GM12801 (cell line): Measurements from ENCODE around the gene BIN1.

Experiments used
- CTCF ChIP-seq: IDR thresholded peaks from one replicate; pipeline ENCODE4 v1.5.1; 2011; ENCODE audit warnings: control low read depth; ENCODE audit not compliant: insufficient read length; ENCODE audit errors: extremely low read depth

The BIN1 gene

GRCh38 chr2:127080938-127081755 lies 25.8 kb downstream of the BIN1 start:
- no peak for TF ChIP-seq CTCF

GRCh38 chr2:127080226-127080937 lies 26.6 kb downstream of the BIN1 start:
- TF ChIP-seq CTCF, result no peak

- TF ChIP-seq CTCF, result no peak
Measured at GRCh38 chr2:127079358-127079920, 27.5 kb downstream of the BIN1 start.

GRCh38 chr2:127078666-127079270 lies 28.2 kb downstream of the BIN1 start:
- TF ChIP-seq CTCF, result no peak

- TF ChIP-seq CTCF, result no peak
Measured at GRCh38 chr2:127078028-127078427, 28.9 kb downstream of the BIN1 start.

GRCh38 chr2:127076924-127077323 lies 30.0 kb downstream of the BIN1 start:
- no peak for TF ChIP-seq CTCF

GRCh38 chr2:127076290-127076689 lies 30.7 kb downstream of the BIN1 start:
- TF ChIP-seq CTCF, result no peak
